Measurements from ENCODE around the gene OGFOD3.

The OGFOD3 gene

GRCh38 chr17:82403662-82404660 is 14.4 kb downstream of the OGFOD3 start:
- DNase-seq = no peak

GRCh38 chr17:82402865-82403264 is 15.5 kb downstream of the OGFOD3 start:
- DNase-seq = peak; percentile 54

DNA sequence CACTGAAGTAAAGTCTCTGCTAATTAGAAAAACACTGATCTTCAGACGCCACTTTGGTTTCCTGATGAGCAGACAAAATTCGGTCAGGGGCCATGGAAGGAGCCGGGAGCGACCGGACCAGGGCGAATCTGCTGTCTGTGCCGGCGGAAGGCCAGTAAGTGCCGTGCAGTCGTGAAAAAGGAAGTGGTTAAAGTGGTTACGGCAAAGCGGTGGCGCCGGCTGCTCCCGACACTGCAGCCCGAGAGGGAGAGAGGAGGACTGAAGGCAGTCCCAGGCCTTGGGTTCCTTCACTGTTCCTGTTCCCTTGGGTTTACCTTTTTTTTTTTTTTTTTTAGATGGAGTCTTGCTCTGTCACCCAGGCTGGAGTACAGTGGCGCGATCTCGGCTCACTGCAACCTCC is 17.6 kb downstream of the OGFOD3 start:
- no peak for DNase-seq

DNA sequence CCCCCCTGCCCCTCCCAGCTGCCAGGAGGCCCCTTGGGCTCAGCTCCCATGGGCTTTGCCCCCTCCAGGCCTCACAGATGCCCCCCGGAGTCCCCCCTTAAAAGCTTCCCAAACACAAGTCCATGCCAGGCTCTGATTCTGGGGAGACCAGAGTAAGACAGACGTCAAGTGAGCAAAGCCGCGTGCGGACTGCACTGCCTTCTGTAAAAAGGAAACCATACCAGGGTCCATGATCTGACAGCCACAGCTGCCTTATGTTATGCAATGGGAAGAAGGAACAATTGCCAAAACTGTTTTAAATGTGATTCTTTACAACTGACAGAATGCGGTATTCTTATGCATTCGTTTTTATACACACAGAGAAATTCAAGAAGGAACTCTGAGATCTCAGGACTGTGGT is 18.2 kb downstream of the OGFOD3 start:
- DNase-seq = no peak

GRCh38 chr17:82399601-82400101 is 18.7 kb downstream of the OGFOD3 start:
- no peak for DNase-seq

DNA sequence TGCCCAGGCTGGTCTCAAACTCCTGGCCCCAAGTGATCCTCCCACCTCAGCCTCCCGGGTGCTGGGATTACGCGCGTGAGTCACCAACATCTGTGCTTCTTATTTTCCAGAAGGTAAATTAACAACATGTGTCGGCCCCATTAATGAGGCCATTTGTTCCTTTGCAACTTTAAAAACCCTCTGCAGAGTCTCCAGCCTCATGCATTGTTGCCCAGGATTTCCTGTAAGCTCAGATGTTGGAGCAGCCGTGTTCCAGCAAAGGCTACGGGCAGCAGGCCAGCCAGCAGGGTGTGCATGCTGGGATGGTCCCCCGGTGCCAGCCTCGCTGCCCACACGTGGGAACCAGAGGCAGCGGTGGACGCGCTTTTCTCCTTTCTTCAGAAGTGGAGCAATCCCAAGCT is 19.3 kb downstream of the OGFOD3 start:
- DNase-seq = no peak

- DNase-seq = no peak
Observed at GRCh38 chr17:82397449-82398335, 20.7 kb downstream of the OGFOD3 start.

GRCh38 chr17:82396601-82397435 is 21.6 kb downstream of the OGFOD3 start:
- DNase-seq = no peak

DNA sequence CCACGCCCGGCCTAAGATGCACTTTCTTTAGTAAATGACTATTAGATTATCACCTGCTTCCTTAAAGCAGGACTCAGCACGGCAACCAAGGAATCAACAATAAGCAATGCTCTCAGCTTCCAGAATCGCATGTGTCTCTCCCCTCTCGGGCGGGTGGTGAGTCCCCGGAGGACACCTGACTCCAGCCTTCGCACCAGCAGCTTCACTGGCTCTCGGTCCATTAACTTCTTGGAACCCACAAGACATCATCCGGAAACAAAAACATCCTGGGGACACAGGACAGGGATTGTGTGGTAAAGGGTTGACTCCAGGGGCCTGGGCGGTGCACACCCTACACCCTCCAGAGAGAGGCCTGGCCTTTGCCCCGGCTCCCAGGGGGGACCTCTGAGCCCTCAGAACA is 24.1 kb downstream of the OGFOD3 start:
- peak; percentile 10 for DNase-seq

- DNase-seq = no peak
Observed at GRCh38 chr17:82392941-82393340, 25.4 kb downstream of the OGFOD3 start.

DNA sequence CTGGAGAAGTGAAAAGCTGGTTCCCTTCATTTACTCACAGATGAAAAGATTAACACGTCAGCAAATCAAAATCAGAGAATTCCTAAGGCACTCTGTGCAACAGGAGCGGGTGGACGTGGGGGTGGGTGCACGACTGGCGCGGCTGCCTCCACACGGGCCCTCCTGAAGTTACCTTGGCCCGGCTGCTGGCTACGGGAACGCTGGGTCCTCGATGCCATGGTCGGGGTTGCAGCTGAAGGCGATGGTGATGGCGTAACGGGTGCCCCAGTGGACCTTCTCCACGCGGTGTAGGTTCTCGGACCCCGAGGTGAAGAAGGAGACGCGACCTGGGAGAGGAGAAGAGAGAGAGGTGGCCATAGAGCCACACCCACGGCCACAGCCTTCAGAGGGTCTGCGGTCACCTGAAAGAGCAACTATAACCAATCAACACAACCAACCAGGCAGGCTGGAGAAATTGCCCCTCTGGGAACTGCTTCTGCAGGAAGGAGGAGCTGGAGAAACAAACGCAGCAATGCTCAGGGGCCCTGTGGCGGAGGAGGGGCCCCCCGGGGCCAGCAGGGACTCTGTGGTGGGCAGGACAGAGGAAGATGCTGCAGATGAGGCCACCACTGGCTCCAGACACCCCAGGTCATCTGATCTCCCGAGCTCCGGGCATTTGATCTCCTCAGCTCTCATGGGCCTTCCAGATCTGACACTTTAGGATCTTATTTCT is 26.0 kb downstream of the OGFOD3 start:
- no peak for DNase-seq

DNA sequence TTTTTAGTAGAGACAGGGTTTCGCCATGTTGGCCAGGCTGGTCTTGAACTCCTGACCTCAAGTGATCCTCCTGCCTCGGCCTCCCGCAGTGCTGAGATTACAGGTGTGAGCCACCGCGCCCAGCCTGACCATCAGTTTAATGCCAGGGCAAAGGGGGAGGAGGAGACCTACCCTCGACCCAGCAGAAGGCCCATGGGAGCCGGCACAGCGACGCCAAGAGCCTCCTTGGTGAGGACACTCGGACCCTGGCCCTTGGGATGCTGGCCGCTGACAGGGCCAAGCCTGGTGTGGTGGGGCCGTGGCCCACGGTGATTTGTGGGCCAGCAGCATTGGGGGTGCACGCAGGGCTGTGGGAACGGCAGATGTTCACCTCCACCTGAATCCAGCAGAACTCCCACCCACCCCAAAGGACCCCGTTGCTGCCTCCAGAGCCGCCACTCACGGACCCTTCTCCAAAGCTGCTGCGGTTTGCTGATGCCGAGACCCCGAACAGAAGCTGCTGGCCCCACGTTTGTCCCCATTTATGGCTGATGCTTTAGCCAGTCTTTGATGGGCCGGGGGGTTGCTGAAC is 26.8 kb downstream of the OGFOD3 start:
- DNase-seq = no peak

GRCh38 chr17:82390860-82391435 is 27.4 kb downstream of the OGFOD3 start:
- DNase-seq = no peak

DNA sequence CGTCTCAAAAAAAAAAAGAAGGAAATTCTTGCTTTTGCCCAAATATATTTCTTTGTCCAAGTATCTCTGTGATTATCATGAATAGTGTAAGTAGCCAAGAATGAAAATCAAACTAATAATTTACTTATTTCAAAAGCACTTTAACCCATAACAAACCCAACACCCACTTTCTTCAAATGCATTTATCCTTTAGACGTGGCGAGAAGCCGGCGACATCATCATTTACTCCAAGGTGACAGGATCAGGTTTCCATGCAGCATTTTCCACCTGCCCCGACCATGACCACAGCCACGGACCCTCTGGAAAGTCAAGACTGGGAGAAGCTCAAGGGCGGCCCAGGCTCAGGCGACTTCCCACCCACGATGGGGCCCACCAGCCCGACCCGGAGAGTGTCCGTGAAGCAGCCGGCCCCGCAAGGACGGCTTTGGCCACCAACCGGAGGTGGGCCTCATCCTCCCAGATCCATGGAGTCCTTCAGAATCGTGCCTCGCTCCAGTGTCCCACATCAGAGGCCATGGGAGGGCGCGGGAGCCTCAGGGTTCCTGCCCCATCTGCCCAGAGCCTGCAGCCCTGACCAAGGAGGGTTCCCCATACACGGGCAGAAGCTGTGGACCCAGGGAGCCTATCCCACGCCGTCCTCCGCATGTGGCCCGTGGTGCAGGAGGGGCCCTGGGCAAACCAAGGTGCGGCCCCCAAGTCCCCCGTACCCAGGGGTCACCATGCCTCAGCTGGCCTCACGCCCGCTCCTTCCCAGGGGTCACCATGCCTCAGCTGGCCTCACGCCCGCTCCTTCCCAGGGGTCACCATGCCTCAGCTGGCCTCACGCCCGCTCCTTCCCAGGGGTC is 28.1 kb downstream of the OGFOD3 start:
- DNase-seq = no peak

DNA sequence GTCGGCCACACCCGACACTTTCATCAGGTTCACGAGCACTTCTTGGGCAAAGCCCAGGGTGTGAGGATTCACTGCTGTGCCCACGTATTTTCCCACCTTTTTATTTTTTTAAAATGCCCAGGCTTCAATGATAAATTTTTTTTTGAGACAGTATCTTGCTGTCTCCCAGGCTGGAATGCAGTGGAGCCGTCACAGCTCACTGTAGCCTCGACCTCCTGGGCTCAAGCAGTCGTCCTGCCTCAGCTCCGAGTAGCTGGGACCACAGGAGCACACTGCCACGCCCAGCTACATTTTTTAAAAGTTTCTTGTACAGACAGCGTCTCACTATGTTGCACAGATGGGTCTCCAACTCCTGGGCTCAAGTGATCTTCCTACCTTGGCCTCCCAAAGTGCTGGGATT is 29.0 kb downstream of the OGFOD3 start:
- no peak for DNase-seq

DNA sequence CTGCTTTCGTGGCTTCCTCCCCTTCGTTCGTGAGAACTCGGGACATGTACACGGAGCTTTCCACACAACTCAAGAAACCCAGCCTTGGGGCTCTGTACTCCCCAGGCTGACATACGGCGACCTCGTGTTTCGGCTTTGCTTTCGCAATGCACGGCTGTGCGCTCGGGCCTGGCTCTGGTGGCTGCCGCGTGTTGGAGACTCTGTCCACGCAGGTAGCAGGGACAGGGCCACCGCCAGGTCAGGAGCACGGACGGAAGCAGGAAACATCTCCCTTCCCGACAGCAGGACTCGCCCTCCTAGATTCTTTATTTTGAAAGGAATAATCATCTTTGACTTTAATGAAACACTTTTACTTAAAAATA is 29.5 kb downstream of the OGFOD3 start:
- DNase-seq = no peak

- no peak for DNase-seq
Observed at GRCh38 chr17:82388223-82388921, 30.0 kb downstream of the OGFOD3 start.

- no peak for DNase-seq
Observed at GRCh38 chr17:82387705-82388106, 30.7 kb downstream of the OGFOD3 start.

- no peak for DNase-seq
Observed at GRCh38 chr17:82386881-82387704, 31.3 kb downstream of the OGFOD3 start.
